HG03565 (cell line): ENCODE results near the gene CADPS2.

Experiments used
- ATAC-seq: cut with Tn5 transposase; IDR thresholded peaks from one replicate; pipeline ENCODE4 v1.9.1; 2021; ENCODE audit warnings: mild to moderate bottlenecking, moderate library complexity; ENCODE audit not compliant: unreplicated experiment

The CADPS2 gene

DNA sequence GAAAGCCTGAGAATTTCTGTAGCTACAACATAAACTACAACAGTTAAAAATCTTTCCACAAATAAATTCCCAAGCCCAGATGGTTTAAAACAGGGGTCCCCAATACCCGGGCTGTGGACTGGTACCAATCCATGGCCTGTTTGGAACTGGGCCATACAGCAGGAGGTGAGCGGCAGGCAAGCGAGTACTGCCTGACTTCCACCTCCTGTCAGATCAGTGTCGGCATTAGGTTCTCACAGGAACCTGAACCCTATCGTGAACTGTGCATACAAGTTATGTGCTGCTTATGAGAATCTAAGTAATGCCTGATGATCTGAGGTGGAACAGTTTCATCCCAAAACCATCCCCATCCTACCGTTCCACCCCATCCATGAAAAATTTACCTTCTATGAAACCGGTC, 421.0 kb downstream of the CADPS2 start:
- ATAC-seq: no peak

DNA sequence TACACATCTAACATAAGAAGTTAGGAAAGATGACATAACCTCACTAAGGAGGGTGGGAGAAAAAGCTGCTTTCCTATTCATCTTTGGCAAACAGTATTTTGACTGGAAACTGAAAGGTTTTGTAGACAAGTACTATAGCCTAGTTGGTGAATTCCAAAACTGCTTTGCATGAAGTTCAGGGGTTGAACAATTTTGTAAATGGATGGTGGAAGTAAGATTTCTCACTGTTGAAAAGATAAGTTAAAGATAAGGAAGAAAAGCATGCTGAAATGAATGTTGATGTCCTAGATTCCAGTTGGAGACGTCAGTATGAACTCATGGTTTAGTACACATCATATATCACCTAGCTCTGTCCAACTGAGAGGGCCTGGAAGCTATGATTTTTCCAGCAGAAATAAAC, 422.6 kb downstream of the CADPS2 start:
- ATAC-seq: no peak

DNA sequence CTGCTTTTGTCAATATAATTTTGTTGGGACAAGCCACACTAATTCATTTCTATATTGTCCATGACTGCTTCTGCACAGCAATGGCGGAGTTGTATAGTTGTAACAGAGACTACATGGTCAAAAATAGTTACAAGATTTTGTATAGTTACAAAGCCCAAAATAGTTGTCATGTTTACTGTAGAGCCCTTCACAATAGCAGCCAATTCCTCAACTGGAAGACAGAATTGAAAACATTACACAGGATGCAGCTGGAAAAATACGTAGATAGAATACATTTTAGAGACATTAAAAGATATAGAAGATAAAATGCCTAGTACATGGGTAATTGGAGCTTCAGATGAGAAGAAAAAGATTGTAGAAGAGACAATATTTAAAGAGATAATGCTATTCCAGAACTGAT, 425.3 kb downstream of the CADPS2 start:
- no peak for ATAC-seq

DNA sequence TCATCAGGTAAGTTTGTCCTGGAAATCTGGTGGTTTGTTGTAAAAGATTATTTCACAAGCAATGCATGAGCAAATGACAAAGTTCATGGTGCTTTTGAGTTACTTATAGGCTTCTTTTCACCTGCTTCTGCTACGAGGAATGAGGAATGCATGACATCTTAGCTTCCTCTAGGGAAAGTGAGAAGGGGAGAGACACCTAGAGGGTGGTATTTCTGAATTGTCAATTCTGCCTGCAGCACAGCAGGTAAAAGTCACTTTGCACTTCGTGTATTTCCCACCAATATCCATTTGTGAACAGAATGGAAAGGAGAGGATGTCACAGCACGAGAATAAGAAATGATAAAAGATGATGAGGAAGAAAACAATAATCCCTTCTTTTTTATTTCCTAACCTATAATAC, 428.3 kb downstream of the CADPS2 start:
- no peak for ATAC-seq

DNA sequence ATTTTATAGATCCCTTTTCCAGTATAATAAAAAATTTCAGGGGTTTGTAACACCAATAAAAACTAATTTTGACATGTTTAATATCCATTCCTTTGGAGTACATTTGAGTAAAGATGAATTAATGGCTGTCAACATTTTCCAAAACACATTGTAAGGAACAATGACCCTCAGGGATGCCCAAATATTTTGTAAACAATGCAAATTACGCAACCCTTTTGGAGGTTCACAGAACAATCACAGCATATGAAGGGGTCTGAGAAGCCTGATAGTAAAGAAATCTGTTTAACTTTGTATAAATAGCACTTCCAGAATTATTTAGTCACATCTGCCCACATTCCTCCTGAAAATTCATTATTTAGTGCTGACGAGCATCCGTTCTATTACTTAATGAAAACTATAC, 428.9 kb downstream of the CADPS2 start:
- ATAC-seq: no peak

DNA sequence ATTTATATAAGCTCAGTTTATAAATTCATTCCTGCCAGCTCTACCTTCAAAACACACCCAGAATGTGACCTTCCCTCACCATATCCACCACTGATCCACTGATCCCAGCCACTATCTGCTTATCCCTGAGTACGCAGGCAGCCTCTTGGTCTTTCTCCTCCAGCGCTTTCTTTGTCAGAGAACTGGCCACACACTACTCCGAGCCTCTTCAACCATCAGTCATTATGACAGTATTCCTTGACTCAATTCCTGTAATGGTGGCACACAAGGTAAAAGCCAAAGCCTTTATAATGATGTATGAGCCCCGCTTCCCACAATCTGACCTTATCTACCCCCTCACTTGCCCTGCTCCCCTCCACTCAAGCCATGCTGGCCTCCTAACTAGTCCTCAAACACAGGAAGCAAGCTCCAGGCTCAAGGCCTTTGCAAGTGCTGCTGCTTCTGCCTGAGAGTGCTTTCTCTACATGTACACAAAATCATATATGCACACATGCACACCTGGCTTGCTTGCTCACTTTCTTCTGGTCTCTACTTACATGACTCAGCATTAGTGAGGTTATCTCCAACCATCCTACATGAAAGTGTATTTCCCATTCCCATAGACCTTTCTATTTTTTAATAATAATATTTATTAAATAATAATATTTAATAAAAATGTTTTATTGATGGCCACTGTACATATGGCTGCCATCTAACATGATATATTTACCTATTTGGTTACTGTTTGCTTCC, 431.3 kb downstream of the CADPS2 start:
- no peak for ATAC-seq

DNA sequence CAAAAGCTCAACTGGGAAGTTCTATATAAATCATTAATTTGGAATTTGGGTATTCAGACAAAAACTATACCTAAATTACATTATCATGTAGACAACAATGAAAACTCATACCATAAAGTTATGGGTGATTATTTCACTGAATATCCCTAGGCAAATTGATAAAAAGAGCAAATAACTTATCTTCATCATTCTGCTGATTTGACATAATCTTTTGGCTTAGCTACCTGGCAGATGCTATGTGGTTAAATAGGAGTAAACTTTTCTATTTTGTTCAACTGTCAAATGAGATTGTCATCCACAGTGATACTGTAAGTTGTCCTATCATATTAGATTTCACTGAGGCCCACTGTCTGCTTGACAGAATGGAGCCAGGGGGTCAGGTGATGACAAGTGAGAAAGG, 432.8 kb downstream of the CADPS2 start:
- ATAC-seq: no peak

DNA sequence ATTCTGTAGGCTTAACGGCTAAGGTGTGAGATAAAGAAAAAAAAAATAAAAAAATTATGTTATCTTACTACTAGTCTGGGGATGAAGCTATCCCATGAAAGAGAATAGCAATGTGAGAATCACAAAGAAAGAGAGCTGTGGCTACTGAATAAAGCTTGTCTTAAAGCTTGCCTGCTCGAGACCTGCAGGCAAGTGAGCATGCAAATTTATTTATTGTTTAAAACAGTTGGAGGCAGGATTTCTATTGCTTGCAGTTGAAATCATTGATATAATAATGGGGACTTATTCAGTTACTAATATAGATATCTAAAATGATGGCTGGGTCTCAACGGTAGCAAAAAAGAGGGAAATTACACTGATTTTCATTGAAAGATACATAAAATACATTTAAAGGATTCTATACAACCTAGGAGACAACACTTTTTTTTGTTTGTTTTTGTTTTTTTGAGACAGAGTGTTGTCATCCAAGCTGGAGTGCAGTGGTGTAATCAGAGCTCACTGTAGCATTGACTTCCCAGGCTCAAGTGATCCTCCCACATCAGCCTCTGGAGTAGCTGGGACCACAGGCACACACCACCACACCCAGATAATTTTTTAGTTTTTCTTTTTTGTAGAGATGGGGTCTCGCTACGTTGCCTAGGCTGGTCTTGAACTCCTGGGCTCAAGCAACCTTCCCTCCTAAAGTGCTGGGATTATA, 437.2 kb downstream of the CADPS2 start:
- ATAC-seq: no peak

DNA sequence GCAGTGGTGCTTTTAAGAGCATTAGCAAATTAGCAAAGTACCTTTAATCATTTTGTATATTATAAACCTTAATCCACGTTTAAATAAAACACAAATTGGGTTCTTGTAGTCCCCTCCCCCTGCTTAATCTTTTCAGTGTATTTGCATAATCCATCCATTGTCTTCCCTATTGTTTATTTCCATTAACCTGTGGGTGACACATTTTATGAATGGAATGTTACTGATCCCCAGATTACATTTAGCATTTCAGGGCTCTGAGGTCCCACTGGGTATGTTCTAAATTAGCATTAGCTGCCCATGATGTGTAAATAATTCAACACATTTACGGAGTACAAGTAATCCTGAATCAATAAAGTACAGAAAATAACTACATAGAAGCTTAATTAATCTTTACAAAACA, 443.3 kb downstream of the CADPS2 start:
- ATAC-seq: no peak

DNA sequence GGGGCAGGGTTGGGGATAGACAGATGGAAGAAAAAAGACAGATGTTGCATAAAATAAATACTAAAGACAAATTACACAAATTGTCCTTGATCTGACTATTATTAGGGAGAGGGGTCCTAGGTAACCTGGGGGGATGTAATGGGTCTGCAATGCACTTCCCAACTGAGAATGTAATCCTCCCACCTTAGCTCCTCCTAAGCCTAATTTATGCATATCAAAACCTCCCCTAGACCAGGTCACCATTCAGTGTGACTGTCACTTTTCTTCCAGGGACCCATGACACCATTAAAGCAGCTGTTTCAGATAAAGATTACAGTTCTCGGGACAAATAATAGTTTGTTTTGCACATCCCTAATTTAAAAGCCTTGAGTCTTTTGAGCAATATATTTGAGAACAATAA, 447.8 kb downstream of the CADPS2 start:
- no peak for ATAC-seq

DNA sequence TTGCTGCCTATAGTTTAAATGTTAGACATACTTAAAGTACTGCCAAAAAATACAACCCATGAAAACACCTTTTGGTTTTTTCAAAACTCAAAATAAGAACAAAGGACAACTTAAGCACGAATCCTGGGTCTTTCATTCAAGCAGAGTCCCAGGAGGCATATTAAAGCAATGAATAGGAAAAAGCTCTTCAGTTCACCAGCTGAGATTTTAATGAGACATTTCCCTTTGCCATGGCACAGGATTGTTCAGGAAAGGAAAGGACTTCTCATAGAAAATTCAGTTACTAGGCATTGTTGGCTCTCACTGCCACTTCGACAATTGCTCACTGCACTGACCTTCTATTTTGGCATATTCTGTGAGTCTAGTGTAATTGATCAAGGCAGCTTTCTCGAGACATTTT, 448.3 kb downstream of the CADPS2 start:
- no peak for ATAC-seq

DNA sequence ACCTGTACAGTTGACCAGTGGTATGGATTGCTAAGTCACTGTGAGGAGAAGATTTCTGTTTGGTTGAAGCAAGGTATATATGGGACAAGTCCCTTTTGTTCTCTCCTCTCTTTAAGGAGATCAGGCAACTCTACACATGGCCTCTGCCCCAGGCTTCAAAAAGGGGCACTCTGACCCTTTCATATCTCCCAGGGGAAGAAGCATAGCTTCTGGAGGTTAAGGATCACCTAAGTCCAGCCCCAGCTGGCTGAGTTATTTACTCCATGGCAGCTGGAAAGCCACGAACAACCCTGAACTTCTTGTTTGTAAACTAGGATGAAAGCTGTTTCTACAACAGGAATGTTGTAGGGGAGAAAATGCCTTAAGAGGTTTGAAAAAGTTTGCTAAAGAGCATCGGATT, 452.5 kb downstream of the CADPS2 start:
- no peak for ATAC-seq

DNA sequence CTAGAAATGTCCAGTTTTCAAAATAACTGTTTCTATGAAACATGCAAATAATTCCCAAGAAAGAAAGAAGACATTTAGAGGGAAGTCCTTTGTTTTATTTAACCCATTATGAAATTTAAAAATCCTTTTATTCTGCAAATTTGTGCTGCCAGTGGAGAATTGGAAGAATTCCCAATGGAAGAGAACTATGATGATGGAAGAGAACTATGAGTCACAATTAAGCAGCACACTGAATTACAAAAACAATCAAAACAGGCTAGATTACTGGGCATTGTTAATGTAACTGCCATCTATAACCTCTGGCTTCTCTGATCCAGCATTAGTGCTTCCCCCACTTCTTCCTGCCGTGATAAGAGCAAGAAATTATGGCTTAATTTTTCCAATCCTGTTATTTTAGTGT, 455.6 kb downstream of the CADPS2 start:
- no peak for ATAC-seq

DNA sequence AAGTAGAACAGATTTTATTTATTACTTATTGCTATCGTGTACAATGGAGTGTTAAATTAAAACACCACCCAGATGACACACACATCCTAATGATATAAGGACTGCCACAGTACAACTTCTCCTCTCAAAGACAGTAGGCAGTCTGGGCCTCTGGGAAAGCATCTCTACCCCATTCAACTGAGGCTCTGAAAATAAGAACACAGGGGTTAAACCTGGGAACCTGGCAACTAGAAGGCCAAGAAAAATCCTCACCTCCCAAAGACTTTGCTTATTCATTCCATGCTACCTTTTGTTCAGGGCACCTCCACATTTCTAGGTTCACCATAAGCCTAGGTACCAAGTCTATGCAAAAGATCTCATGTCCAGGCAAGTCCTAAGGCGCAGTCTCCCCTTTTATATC, 456.3 kb downstream of the CADPS2 start:
- ATAC-seq: no peak

DNA sequence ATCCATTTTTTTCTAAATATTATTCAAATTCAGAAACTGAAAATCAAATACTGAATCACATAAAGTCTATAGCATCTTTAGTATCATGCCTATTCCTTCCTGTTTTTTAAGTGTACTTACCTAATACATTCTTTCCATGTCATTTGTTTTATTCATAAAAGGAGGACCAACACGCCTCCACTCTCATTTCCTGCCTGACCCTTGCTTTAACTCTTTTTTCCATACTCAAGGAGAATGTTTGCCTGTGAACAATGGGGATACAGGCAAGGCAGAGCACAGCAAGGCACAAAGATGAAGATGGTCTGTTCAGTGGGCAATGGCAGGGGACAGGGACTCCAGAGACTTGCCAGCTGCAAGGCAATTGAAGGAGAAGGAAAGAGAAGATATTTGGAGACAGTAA, 460.5 kb downstream of the CADPS2 start:
- ATAC-seq: no peak

DNA sequence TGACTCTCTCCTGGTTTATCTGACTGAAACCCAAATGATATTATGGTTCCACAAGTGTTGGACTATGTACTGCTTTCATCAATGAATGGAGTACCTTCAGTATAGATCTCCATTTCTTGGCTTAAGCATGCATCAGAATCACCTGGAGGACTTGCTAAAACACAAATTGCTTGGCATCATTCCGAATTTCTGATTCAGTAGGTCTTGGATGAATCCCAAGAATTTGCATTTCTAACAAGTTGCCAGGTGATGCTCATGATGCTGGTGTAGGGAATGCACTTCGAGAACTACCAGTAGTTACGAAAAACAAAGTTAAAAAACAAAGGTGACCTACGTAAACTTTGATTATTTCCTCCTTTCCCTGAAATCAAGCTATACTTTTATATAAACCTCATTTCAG, 462.7 kb downstream of the CADPS2 start:
- no peak for ATAC-seq

DNA sequence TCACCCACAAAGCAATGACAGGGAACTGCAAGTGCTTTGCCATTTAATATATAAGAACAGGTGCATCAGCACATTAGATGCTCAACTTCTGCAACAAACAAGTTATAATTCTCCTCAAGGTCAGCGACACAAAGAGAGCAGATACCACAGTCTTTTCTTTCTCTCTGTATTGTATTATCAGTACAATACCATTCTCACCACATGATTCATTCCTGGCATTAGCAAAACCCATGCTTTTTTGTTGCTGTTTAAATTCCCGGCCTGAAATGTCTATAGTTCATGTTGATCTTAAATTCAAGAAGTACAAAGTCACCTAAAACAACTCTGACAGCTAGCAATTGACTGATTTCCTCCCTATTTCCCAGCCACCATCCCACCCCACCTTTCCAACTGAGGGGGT, 469.9 kb downstream of the CADPS2 start:
- ATAC-seq: no peak

DNA sequence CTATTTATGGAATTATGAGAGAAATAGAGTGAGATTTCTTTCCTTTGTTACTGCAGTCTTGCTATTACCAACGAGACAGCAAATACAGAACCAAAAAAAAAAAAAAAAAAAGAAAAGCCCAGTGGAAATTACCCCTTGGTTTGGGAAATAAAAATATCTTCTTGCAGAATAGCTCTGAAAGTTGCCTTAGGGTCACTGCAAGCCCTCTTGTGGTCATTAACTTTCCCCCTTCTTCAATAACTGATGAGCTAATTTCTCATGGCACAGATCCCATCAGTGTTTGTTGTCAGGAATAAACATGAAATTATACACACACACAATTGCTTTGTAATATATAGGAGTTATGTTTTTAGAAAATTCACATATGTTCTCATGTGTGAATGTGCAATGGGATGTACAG, 470.8 kb downstream of the CADPS2 start:
- no peak for ATAC-seq

DNA sequence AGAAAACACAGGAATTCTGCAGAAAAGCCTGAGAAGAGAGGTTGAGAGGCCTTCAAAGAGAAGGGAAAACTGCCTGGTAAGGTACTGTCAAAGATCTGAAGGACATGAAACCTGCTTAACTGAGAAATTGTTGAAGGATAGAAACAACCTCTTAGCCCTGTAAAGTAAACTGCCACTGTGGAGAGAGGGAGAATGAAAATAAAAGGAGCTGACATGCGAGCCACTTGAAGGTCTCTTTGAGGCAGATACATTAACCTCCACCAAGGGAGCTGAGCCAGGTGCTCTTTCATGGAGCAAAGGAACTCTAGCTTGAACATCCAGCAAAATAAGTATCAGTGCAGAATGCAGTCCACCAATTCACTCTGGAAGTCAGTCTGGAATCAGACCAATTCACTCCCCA, 472.9 kb downstream of the CADPS2 start:
- ATAC-seq: no peak

DNA sequence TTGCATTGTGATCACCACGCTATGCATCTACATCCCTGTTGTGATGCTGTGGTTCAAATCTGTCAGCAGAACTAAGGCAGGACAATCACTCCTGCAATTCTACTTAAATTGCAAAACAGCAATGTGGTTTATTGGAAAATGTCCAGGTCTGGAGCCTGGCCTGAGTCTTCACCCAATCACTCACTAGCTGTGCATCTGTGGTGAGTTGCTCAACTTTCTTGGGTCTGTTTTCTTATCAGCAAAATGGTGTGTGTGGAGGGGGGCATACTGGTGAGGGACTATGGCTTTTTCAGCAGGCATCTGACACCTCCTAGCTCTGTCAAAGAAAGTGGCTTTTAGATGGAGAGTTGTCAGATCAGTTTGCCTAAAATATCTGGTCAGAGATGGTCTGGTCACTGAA, 473.4 kb downstream of the CADPS2 start:
- ATAC-seq: no peak

DNA sequence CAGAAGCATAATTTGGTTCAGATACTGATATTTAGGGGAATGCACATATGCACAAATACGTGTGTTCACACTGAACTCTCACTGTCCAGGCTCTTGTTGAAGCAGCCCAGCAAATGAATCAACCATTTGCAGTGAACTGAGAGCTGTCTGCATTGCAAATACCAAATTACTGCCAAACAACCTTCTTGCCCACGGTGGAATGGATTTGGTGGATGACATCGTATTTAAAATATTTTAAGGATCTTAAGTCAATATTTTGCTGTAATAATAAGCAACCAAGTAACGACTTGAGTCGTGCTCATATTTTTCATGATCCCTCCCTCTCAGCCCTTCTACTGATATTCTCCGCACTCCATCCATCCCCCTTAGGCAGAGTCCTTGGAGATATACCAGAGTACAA, 473.8 kb downstream of the CADPS2 start:
- no peak for ATAC-seq

DNA sequence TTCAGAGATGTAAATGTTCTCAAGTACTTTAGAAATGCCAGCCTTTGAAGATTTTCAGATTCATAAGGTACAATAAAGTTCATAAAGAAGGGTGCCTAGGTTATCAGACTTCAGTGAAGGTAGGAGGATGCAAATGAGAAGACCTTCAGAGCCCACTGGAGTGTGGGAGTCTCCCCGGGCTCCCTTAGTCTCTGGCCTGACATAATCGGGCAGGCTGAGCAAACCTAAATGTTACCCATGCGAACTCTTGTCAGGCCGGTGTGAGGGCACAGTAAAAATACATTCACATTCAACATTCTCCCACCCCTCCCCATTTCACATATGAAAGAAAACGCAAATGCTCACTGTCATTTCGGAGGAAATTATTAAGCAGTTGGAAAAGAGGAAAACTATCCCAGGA, 479.1 kb downstream of the CADPS2 start:
- no peak for ATAC-seq

DNA sequence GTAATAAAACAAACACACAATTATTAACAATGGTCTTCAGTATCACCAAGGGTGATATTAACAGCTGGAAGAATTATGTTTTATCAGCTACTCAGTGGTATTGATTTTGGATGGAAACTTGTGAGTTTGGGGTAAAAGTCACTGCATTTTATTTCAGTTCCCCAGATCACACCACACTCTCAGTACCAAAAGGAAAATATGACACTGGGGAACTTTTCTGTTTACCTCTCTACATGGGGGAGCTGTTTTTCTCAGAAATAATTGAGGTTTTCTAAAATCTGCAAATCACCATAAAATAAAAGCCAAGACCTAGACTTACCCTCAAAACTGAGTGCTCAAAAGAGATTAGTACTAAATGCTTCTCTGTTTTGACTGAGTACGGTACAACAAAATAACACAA, 483.1 kb downstream of the CADPS2 start:
- no peak for ATAC-seq
